K562 (cell line): ENCODE data around the gene AGK. TPM values are rescaled to one million over a fixed set of nuclear protein-coding genes. Genes with fewer than 3 reads are reported as not detected.

Experiments
- BHLHE40 ChIP-seq: IDR thresholded peaks from 2 replicates; pipeline ENCODE4 v1.6.1; 2011; ENCODE audit warnings: low read length, improper control_type of control experiment
- CCNT2 ChIP-seq: IDR thresholded peaks from 2 replicates; pipeline ENCODE4 v1.6.1; 2011; ENCODE audit warnings: borderline replicate concordance, low read depth, mild to moderate bottlenecking, moderate library complexity, mixed read lengths, low read length; ENCODE audit not compliant: insufficient read length; ENCODE audit errors: extremely low read depth
- FOS ChIP-seq: IDR thresholded peaks from 3 replicates; pipeline ENCODE4 v1.6.1; 2011; ENCODE audit not compliant: insufficient read length; ENCODE audit errors: extremely low read depth
- HOXB6 ChIP-seq: fragments of 250-450 bp; sonication (Bioruptor Pico); IDR thresholded peaks from 2 replicates; pipeline ENCODE4 v1.5.1; 2022; ENCODE audit warnings: mild to moderate bottlenecking, borderline replicate concordance
- MXD1 ChIP-seq: fragments of 250-450 bp; sonication (Bioruptor Pico); IDR thresholded peaks from 2 replicates; pipeline ENCODE4 v1.8.0; 2021; ENCODE audit warnings: borderline replicate concordance, mild to moderate bottlenecking, moderate library complexity; ENCODE audit not compliant: poor library complexity, severe bottlenecking
- SRF ChIP-seq, 2 experiments: fragments of 250-450, 450-650 bp in 1 of 2; sonication (Bioruptor Pico) in 1 of 2; sonication (generic) in 1 of 2; formaldehyde crosslinking; IDR thresholded peaks; 2 replicates each; pipeline versions ENCODE4 v1.5.0 to v1.5.1; 2020 to 2022; ENCODE audit warnings: mild to moderate bottlenecking in 1 of 2, missing genetic modification reagents in 1 of 2
- polyA plus RNA-seq, 8 experiments: library from polyadenylated mRNA; depleted of rRNA in 4 of 8; stranded (reverse) in 5 of 8; unstranded in 3 of 8; fragments of >200 nt; fragmentation: Nextera tagmentation in 2 of 8; fragmentation: Illumina TruSeq in 1 of 8; extraction: Ambion mirVana in 2 of 8; extraction: Trizol in 1 of 8; gene quantifications; 2 replicates each; pipeline versions ENCODE4 v1.2.1 to v1.2.3, GENCODE V29; 2011 to 2014; ENCODE audit warnings: inconsistent platforms in 1 of 8, missing spikeins in 1 of 8
- total RNA-seq, 7 experiments: library from RNA; depleted of rRNA in 6 of 7; stranded (reverse); fragments of >200 nt in 6 of 7; fragmentation: Illumina TruSeq in 2 of 7; extraction: Trizol in 2 of 7; gene quantifications; 2 replicates each; pipeline versions ENCODE4 v1.2.1 to v1.2.3, GENCODE V29; 2011 to 2021; ENCODE audit warnings: low replicate concordance in 1 of 7
- TF ChIP-seq, protein P1 (sequence below): sonication (generic); formaldehyde crosslinking; IDR thresholded peaks from 2 replicates; pipeline ENCODE4 v1.8.1; 2023; ENCODE audit warnings: mild to moderate bottlenecking, missing genetic modification reagents, moderate library complexity
- TF ChIP-seq, protein P2 (sequence below): fragments of 250-450 bp; sonication (Bioruptor Pico); IDR thresholded peaks from 2 replicates; pipeline ENCODE4 v1.8.0; 2022; ENCODE audit warnings: moderate library complexity, mild to moderate bottlenecking, inconsistent platforms
- TF ChIP-seq, protein P3 (sequence below): fragments of 450-650 bp; IDR thresholded peaks from 2 replicates; pipeline ENCODE4 v1.6.1; 2017; ENCODE audit warnings: mild to moderate bottlenecking, moderate library complexity

The AGK gene
- total and polyA plus RNA-seq, 9 of the 15 experiments (the other 6 are each of a cell fraction or from before 2014, with no cell fraction given), result 50.7 to 128 (median 71.8) TPM

GRCh38 chr7:141600168-141601006, 49.2 kb downstream of the AGK start (continued):
- TF ChIP-seq SRF (CRISPR knock-in tag; IDR thresholded peaks at IDR 0.05) (no peak), FOS (no peak), BHLHE40 (no peak), MXD1 (CRISPR knock-in tag) (no peak), CCNT2 (no peak), HOXB6 (CRISPR knock-in tag) (no peak)
- TF ChIP-seq, protein P1, sequence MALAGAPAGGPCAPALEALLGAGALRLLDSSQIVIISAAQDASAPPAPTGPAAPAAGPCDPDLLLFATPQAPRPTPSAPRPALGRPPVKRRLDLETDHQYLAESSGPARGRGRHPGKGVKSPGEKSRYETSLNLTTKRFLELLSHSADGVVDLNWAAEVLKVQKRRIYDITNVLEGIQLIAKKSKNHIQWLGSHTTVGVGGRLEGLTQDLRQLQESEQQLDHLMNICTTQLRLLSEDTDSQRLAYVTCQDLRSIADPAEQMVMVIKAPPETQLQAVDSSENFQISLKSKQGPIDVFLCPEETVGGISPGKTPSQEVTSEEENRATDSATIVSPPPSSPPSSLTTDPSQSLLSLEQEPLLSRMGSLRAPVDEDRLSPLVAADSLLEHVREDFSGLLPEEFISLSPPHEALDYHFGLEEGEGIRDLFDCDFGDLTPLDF, result no peak
- TF ChIP-seq, protein P2, sequence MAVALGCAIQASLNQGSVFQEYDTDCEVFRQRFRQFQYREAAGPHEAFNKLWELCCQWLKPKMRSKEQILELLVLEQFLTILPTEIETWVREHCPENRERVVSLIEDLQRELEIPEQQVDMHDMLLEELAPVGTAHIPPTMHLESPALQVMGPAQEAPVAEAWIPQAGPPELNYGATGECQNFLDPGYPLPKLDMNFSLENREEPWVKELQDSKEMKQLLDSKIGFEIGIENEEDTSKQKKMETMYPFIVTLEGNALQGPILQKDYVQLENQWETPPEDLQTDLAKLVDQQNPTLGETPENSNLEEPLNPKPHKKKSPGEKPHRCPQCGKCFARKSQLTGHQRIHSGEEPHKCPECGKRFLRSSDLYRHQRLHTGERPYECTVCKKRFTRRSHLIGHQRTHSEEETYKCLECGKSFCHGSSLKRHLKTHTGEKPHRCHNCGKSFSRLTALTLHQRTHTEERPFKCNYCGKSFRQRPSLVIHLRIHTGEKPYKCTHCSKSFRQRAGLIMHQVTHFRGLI (CRISPR knock-in tag), result no peak
- TF ChIP-seq, protein P3, sequence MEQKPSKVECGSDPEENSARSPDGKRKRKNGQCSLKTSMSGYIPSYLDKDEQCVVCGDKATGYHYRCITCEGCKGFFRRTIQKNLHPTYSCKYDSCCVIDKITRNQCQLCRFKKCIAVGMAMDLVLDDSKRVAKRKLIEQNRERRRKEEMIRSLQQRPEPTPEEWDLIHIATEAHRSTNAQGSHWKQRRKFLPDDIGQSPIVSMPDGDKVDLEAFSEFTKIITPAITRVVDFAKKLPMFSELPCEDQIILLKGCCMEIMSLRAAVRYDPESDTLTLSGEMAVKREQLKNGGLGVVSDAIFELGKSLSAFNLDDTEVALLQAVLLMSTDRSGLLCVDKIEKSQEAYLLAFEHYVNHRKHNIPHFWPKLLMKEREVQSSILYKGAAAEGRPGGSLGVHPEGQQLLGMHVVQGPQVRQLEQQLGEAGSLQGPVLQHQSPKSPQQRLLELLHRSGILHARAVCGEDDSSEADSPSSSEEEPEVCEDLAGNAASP, result no peak
